HTR-8/SVneo (cell line): ENCODE measurements around the gene FSHR.

Experiments
- DNase-seq: peaks from one replicate; pipeline ENCODE4 v3.0.0; 2011; ENCODE audit warnings: low spot score, mixed read lengths; ENCODE audit not compliant: insufficient read length
- FAIRE-seq: peaks from 2 replicates; lab custom pipeline; 2011; peaks lifted over from hg19 to GRCh38; lab: Jason Lieb, UNC

The FSHR gene

DNA sequence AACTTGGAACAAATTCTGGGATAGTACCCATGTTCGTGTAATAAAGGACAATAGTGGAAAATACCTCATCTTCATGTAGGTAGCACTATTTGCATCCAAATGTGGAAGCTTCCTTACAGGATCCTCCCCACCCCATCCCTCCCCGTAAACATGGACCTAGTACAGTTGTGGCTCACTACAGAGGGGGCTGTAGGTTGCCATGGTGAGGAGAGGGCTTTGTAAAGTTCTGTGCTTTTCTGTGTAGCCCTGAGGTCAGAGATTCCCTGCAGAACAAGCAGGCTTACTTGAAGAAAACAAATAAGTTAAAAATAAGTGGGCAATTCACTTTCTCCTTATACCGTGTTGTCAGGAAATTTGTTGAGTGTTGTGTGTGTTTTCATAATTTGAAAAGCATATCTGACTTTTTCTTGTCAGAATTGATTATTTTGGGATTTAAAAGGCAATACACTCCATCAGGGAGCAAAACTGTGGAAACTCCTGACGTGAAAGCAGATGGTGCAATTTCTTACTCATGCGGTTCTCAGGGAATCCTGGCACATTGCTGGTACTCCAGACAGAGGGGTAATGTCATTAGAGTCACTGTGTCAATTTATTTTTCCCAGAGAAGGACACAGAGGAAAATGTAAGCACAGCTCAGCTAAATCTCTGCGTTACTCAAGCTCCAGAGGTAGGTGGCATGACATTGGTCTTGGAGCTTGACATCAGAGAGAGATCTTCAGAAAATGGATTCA, 224.6 kb downstream of the FSHR start:
- DNase-seq (no peak), FAIRE-seq (no peak)

DNA sequence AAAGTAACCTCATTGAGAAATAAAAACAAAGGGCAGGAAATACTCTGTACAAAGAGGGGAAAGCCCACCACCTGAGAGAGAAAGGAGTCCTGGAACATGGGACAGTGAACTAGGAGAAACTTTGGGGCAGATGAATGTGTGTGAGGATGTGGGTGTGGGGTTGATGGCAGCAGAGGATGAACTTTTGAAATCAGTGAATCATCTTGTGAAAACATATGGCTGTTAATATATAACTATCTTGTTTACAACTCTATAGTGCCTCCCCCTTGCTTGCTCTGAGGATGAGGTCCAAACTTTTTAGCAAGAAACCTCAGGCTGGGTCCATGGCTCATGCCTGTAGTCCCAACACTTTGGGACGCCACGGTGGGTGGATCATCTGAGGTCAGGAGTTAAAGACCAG, 227.0 kb downstream of the FSHR start:
- DNase-seq (no peak), FAIRE-seq (no peak)

DNA sequence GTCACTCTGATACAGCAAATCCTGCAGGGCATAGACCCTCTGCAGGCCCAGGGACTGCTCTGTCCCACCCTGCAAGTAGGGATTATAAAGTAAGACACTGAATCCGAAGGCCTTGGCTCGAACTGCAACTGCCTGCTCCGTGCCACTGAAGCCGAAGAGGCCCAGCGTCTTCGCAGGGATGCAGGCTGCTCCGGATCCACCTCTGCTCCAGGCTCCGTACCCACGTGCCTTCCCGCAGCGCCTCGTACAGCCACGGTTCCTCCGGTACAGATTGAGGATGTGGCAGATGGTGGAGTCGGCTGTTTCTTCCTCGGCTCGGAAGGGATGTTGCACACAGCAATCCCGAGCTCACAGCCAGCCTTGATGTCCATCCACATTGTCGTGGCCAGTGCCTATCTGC, 238.4 kb downstream of the FSHR start:
- no peak for FAIRE-seq
- DNase-seq, result no peak

DNA sequence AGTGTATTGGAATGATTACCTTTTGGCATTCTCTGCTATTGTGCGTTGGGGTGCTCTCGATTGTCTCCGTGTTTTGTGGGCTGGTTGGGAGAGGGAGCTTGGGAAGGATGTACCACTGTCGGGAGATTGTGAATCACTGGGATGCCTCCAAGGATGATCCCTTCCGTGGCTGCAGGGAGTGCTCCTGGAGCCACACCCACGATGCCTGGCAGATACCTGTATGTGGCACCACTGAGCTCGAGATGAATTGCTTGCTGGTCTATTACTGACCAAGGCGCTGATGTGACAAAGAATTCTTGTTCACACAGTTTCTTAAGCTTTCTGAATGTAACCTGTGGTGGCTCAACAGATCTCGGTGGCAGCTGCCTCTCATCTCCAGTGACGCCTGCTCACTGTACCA, 239.1 kb downstream of the FSHR start:
- no peak for FAIRE-seq
- DNase-seq, result no peak

DNA sequence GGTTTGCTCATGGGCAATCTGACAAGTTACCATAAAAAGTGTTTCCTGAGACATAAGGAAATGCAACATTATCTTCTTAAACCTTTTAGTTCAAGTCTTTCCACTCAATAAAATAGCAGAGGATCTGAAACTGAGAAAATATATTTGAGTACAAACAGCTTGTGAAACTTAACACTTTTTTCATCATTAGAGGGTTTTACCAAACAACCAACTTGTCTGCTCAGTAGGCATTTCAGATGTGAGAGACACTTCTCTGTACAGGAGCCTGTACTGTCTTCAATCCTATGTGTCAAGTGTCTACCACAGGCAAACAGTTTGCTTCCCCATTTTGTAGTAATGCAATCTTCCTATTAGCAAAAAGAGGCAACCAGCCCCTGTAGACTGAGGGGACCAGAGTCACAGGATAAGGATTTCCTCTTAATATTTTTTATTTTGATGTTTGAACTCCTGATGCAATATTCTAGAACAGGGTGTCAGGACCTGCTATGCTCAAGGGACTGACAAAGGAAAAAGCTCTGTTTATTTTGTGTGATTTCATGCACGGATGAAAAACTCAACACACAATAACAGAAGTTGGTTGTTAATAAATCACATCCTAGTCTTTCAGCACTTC, 239.7 kb downstream of the FSHR start:
- DNase-seq, result no peak
- FAIRE-seq, result no peak
